ENCODE results near the gene AKR1E2.

The AKR1E2 gene

GRCh38 chr10:4825868-4826791, at the start of gene AKR1E2:
Gene AKR1E2 (plus strand): TSS chr10:4826207. CDS start chr10:4826325, 118 bp downstream.
- Histone ChIP-seq H3K9ac (ENCODE audit: low read depth, low read length) (no peak within 1 kb of the TSS), H3K36me3 (ENCODE audit: control insufficient read depth, insufficient read depth, low read length) (no peaks in the 10 kb centered on the region), H3K27ac (ENCODE audit: low read depth, low read length) (no peak within 1 kb of the TSS)

GRCh38 chr10:4776234-4776638, 49.8 kb upstream of the AKR1E2 start:
- Histone ChIP-seq H3K4me3 (ENCODE audit: low read depth, low read length) (no peak overlapping the region), H3K27ac (ENCODE audit: low read depth, low read length) (no peak overlapping the region), H3K36me3 (ENCODE audit: control insufficient read depth, insufficient read depth, low read length) (no peaks in the 10 kb centered on the region), H3K27me3 (ENCODE audit: control insufficient read depth, insufficient read depth, low read length) (no peaks in the 10 kb centered on the region), H3K9me3 (ENCODE audit: control insufficient read depth, insufficient read depth, low read length) (no peaks in the 10 kb centered on the region), H3K9ac (ENCODE audit: low read depth, low read length) (no peak overlapping the region), H3K4me1 (ENCODE audit: control insufficient read depth, insufficient read depth, low read length) (peaks cover 2% of the 10 kb centered on the region; the same call in 1 of the 2 replicates)

More at GRCh38 chr10:4825868-4826791, at the start of gene AKR1E2:
- Histone ChIP-seq H3K4me1 (ENCODE audit: control insufficient read depth, insufficient read depth, low read length) (no peaks in the 10 kb centered on the region), H3K4me3 (ENCODE audit: low read depth, low read length) (peak within 1 kb of the TSS; percentile 57; the same call in 1 of the 2 replicates), H3K9me3 (ENCODE audit: control insufficient read depth, insufficient read depth, low read length) (peaks cover 2% of the 10 kb centered on the region; the same call in 1 of the 2 replicates), H3K27me3 (ENCODE audit: control insufficient read depth, insufficient read depth, low read length) (peaks cover 28% of the 10 kb centered on the region)

DNA sequence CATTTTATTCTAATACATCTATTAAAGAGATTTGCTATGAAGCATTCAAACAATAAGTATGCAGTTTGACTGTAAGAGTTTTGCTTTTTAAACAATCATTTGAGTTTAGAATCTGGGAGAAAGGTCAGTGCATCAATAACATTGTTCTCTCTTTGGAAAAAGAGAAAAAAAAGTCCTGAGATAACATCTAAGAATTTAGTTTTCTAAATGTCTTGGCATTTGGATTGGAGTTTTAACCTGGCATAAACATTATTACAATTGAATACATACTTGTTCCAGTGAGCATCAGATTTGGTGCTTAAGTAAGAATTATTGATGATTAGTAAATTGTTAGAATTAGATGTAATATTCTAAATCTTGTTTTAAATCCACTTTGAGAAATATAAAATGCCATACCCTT, 47.2 kb upstream of the AKR1E2 start:
- no peaks in the 10 kb centered on the region for H3K27me3 ChIP-seq (ENCODE audit: control insufficient read depth, insufficient read depth, low read length)
- no peaks in the 10 kb centered on the region for H3K36me3 ChIP-seq (ENCODE audit: control insufficient read depth, insufficient read depth, low read length)
- H3K4me3 ChIP-seq (ENCODE audit: low read depth, low read length): no peak overlapping the region
- no peak overlapping the region for H3K27ac ChIP-seq (ENCODE audit: low read depth, low read length)
- H3K9ac ChIP-seq (ENCODE audit: low read depth, low read length): no peak overlapping the region
- no peaks in the 10 kb centered on the region for H3K4me1 ChIP-seq (ENCODE audit: control insufficient read depth, insufficient read depth, low read length)
- H3K9me3 ChIP-seq (ENCODE audit: control insufficient read depth, insufficient read depth, low read length): no peaks in the 10 kb centered on the region

- no peak overlapping the region for H3K9ac ChIP-seq (ENCODE audit: low read depth, low read length)
- H3K27ac ChIP-seq (ENCODE audit: low read depth, low read length): no peak overlapping the region
- H3K4me3 ChIP-seq (ENCODE audit: low read depth, low read length): no peak overlapping the region
Measured at GRCh38 chr10:4780091-4780490, 45.9 kb upstream of the AKR1E2 start.

DNA sequence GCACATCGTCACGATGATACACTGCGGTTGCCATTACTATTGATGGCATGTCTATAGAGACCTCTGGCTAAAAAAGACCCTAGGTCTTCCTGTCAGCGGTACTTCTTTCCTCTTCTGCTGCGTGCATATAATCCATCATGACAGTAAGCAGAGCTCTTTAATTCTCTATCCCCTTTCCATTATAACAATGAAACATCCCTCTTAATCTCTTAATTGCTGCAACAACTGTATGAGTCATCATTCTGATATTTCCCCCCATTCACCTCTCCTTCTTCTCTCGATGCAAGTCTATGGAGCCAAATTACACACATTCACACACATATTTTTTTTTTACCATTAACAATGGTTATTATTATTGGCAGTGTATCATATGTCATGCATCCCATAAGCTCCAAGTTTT, 45.2 kb upstream of the AKR1E2 start:
- Histone ChIP-seq H3K4me3 (ENCODE audit: low read depth, low read length) (no peak overlapping the region), H3K9me3 (ENCODE audit: control insufficient read depth, insufficient read depth, low read length) (no peaks in the 10 kb centered on the region), H3K36me3 (ENCODE audit: control insufficient read depth, insufficient read depth, low read length) (no peaks in the 10 kb centered on the region), H3K9ac (ENCODE audit: low read depth, low read length) (no peak overlapping the region), H3K4me1 (ENCODE audit: control insufficient read depth, insufficient read depth, low read length) (no peaks in the 10 kb centered on the region), H3K27ac (ENCODE audit: low read depth, low read length) (no peak overlapping the region), H3K27me3 (ENCODE audit: control insufficient read depth, insufficient read depth, low read length) (no peaks in the 10 kb centered on the region)

More at GRCh38 chr10:4780091-4780490, 45.9 kb upstream of the AKR1E2 start:
- H3K27me3 ChIP-seq (ENCODE audit: control insufficient read depth, insufficient read depth, low read length): no peaks in the 10 kb centered on the region
- H3K9me3 ChIP-seq (ENCODE audit: control insufficient read depth, insufficient read depth, low read length): no peaks in the 10 kb centered on the region
- no peaks in the 10 kb centered on the region for H3K4me1 ChIP-seq (ENCODE audit: control insufficient read depth, insufficient read depth, low read length)
- H3K36me3 ChIP-seq (ENCODE audit: control insufficient read depth, insufficient read depth, low read length): no peaks in the 10 kb centered on the region

DNA sequence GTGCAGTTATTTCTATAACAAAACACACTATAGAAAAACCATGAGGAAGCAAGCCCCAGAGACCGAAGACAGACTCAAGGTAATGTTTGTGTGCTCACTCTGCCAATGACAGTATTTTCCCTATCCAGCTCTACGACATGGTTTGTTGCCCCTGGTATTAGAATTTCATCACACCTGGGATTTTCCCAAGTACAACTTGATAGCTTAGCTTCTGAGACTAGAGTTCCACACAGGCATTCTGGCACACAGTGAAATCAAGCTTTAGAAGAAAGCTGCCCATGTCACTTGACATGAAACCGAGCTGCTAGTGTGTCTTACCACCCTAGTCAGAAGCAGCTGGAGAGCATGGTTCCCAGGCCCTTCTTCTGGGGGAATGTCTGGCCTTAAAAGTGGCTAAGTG, 44.1 kb upstream of the AKR1E2 start:
- Histone ChIP-seq H3K4me3 (ENCODE audit: low read depth, low read length) (no peak overlapping the region), H3K27me3 (ENCODE audit: control insufficient read depth, insufficient read depth, low read length) (no peaks in the 10 kb centered on the region), H3K36me3 (ENCODE audit: control insufficient read depth, insufficient read depth, low read length) (no peaks in the 10 kb centered on the region), H3K9me3 (ENCODE audit: control insufficient read depth, insufficient read depth, low read length) (no peaks in the 10 kb centered on the region), H3K27ac (ENCODE audit: low read depth, low read length) (no peak overlapping the region), H3K9ac (ENCODE audit: low read depth, low read length) (no peak overlapping the region), H3K4me1 (ENCODE audit: control insufficient read depth, insufficient read depth, low read length) (no peaks in the 10 kb centered on the region)

GRCh38 chr10:4784667-4785333, 41.2 kb upstream of the AKR1E2 start:
- Histone ChIP-seq H3K9me3 (ENCODE audit: control insufficient read depth, insufficient read depth, low read length) (no peaks in the 10 kb centered on the region), H3K4me1 (ENCODE audit: control insufficient read depth, insufficient read depth, low read length) (no peaks in the 10 kb centered on the region)

GRCh38 chr10:4786043-4786839, 39.8 kb upstream of the AKR1E2 start:
- Histone ChIP-seq H3K27ac (ENCODE audit: low read depth, low read length) (no peak overlapping the region), H3K9me3 (ENCODE audit: control insufficient read depth, insufficient read depth, low read length) (no peaks in the 10 kb centered on the region), H3K4me3 (ENCODE audit: low read depth, low read length) (no peak overlapping the region), H3K4me1 (ENCODE audit: control insufficient read depth, insufficient read depth, low read length) (no peaks in the 10 kb centered on the region), H3K9ac (ENCODE audit: low read depth, low read length) (no peak overlapping the region), H3K27me3 (ENCODE audit: control insufficient read depth, insufficient read depth, low read length) (no peaks in the 10 kb centered on the region), H3K36me3 (ENCODE audit: control insufficient read depth, insufficient read depth, low read length) (no peaks in the 10 kb centered on the region)

More at GRCh38 chr10:4784667-4785333, 41.2 kb upstream of the AKR1E2 start:
- Histone ChIP-seq H3K9ac (ENCODE audit: low read depth, low read length) (no peak overlapping the region), H3K27ac (ENCODE audit: low read depth, low read length) (no peak overlapping the region), H3K36me3 (ENCODE audit: control insufficient read depth, insufficient read depth, low read length) (no peaks in the 10 kb centered on the region), H3K4me3 (ENCODE audit: low read depth, low read length) (no peak overlapping the region), H3K27me3 (ENCODE audit: control insufficient read depth, insufficient read depth, low read length) (no peaks in the 10 kb centered on the region)

DNA sequence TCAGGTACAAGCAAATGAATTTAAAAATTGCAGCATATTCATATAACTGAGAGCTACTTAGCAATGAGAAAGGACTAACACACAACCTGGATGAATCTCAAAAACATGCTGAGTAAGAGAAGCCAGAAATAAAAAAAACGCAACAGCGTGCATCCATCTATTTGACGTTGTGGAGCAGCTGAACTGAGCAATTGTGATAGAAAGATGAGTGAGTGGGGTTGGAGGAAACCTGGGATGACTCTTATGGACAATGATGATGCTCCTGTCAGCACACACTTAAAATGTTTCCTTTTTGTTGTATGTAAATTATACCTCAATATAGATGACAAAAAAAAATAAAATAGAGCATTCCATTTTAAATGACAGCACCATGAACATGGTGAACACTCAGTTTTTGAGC, 36.0 kb upstream of the AKR1E2 start:
- Histone ChIP-seq H3K4me3 (ENCODE audit: low read depth, low read length) (no peak overlapping the region), H3K9ac (ENCODE audit: low read depth, low read length) (no peak overlapping the region), H3K9me3 (ENCODE audit: control insufficient read depth, insufficient read depth, low read length) (no peaks in the 10 kb centered on the region), H3K4me1 (ENCODE audit: control insufficient read depth, insufficient read depth, low read length) (no peaks in the 10 kb centered on the region), H3K27me3 (ENCODE audit: control insufficient read depth, insufficient read depth, low read length) (no peaks in the 10 kb centered on the region), H3K36me3 (ENCODE audit: control insufficient read depth, insufficient read depth, low read length) (no peaks in the 10 kb centered on the region), H3K27ac (ENCODE audit: low read depth, low read length) (no peak overlapping the region)

- H3K27me3 ChIP-seq (ENCODE audit: control insufficient read depth, insufficient read depth, low read length): no peaks in the 10 kb centered on the region
- no peaks in the 10 kb centered on the region for H3K9me3 ChIP-seq (ENCODE audit: control insufficient read depth, insufficient read depth, low read length)
- no peaks in the 10 kb centered on the region for H3K36me3 ChIP-seq (ENCODE audit: control insufficient read depth, insufficient read depth, low read length)
- H3K4me1 ChIP-seq (ENCODE audit: control insufficient read depth, insufficient read depth, low read length): no peaks in the 10 kb centered on the region
- no peak overlapping the region for H3K27ac ChIP-seq (ENCODE audit: low read depth, low read length)
- no peak overlapping the region for H3K4me3 ChIP-seq (ENCODE audit: low read depth, low read length)
- H3K9ac ChIP-seq (ENCODE audit: low read depth, low read length): no peak overlapping the region
Measured at GRCh38 chr10:4790922-4791321, 35.1 kb upstream of the AKR1E2 start.

Measured in HUES48 (cell line).